Esophagus muscularis mucosa (tissue), 3 donors: ENCODE measurements around the gene ATP5PB.

ENCODE experiments used
- POLR2A ChIP-seq: fragments of 450-650 bp; IDR thresholded peaks from one replicate; pipeline ENCODE4 v1.6.1; 2017; ENCODE audit warnings: antibody characterized with exemption, moderate library complexity, mild to moderate bottlenecking, low read depth
- TF ChIP-seq, protein P1 (sequence below), 3 experiments: fragments of 200-600 bp in 2 of 3; fragments of 450-650 bp in 1 of 3; sonication (generic) in 2 of 3; IDR thresholded peaks; one replicate each; pipeline ENCODE4 v1.5.1; 2017 to 2019; ENCODE audit warnings: antibody characterized with exemption in 3 of 3, mild to moderate bottlenecking in 2 of 3, moderate library complexity in 1 of 3

GRCh38 chr1:111441573-111442192 is 7.6 kb upstream of the ATP5PB start:
- TF ChIP-seq, protein P1, sequence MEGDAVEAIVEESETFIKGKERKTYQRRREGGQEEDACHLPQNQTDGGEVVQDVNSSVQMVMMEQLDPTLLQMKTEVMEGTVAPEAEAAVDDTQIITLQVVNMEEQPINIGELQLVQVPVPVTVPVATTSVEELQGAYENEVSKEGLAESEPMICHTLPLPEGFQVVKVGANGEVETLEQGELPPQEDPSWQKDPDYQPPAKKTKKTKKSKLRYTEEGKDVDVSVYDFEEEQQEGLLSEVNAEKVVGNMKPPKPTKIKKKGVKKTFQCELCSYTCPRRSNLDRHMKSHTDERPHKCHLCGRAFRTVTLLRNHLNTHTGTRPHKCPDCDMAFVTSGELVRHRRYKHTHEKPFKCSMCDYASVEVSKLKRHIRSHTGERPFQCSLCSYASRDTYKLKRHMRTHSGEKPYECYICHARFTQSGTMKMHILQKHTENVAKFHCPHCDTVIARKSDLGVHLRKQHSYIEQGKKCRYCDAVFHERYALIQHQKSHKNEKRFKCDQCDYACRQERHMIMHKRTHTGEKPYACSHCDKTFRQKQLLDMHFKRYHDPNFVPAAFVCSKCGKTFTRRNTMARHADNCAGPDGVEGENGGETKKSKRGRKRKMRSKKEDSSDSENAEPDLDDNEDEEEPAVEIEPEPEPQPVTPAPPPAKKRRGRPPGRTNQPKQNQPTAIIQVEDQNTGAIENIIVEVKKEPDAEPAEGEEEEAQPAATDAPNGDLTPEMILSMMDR (IDR thresholded peaks at IDR 0.05), result peak in 2 of 3 experiments; percentile 8 to 40
- no peak for TF ChIP-seq POLR2A
